NCI-H1417 treated with DMSO at 0.1 percent for 48 hours (cell line): ENCODE results near the gene SLC10A4.

Experiments
- DNase-seq: peaks from one replicate; lab custom pipeline; 2025; lab: John Stamatoyannopoulos, UW

Gene SLC10A4

GRCh38 chr4:48489683-48490011 lies 6.5 kb downstream of the SLC10A4 start:
- DNase-seq: no peak

GRCh38 chr4:48490012-48490679 lies 7.0 kb downstream of the SLC10A4 start, which contains the start of gene ZAR1:
ZAR1 (plus strand) TSS chr4:48490252; CDS start chr4:48490292, 40 bp downstream.
- DNase-seq: no peak

GRCh38 chr4:48490680-48491513 lies 7.8 kb downstream of the SLC10A4 start:
- no peak for DNase-seq

GRCh38 chr4:48491514-48492176 lies 8.5 kb downstream of the SLC10A4 start:
- DNase-seq: no peak

- no peak for DNase-seq
These were observed 10.4 kb downstream of the SLC10A4 start for GRCh38 chr4:48493452-48494100.

GRCh38 chr4:48495941-48496340 lies 12.8 kb downstream of the SLC10A4 start:
- no peak for DNase-seq

GRCh38 chr4:48498895-48499294 lies 15.8 kb downstream of the SLC10A4 start:
- DNase-seq: no peak

GRCh38 chr4:48499551-48500066 lies 16.5 kb downstream of the SLC10A4 start:
- DNase-seq: no peak

- DNase-seq: no peak
These were observed 20.3 kb downstream of the SLC10A4 start for GRCh38 chr4:48503233-48504025.

- no peak for DNase-seq
These were observed 20.8 kb downstream of the SLC10A4 start for GRCh38 chr4:48504026-48504330.

GRCh38 chr4:48504352-48504751 lies 21.2 kb downstream of the SLC10A4 start:
- DNase-seq: no peak

GRCh38 chr4:48506716-48507115 lies 23.6 kb downstream of the SLC10A4 start:
- DNase-seq: no peak

- no peak for DNase-seq
These were observed 26.4 kb downstream of the SLC10A4 start for GRCh38 chr4:48509543-48509942.

- no peak for DNase-seq
These were observed 35.0 kb downstream of the SLC10A4 start for GRCh38 chr4:48518143-48518542.

GRCh38 chr4:48526406-48526805 lies 43.3 kb downstream of the SLC10A4 start:
- DNase-seq: no peak

- peak; percentile 38 for DNase-seq
These were observed 55.2 kb downstream of the SLC10A4 start for GRCh38 chr4:48538358-48538757.
